ENCODE results near the gene CLUH. TPM values are rescaled to one million over a fixed set of nuclear protein-coding genes. Genes with fewer than 3 reads are reported as not detected.

CLUH gene
- total RNA-seq, 1 donor from 2014 or later: 115 TPM

DNA sequence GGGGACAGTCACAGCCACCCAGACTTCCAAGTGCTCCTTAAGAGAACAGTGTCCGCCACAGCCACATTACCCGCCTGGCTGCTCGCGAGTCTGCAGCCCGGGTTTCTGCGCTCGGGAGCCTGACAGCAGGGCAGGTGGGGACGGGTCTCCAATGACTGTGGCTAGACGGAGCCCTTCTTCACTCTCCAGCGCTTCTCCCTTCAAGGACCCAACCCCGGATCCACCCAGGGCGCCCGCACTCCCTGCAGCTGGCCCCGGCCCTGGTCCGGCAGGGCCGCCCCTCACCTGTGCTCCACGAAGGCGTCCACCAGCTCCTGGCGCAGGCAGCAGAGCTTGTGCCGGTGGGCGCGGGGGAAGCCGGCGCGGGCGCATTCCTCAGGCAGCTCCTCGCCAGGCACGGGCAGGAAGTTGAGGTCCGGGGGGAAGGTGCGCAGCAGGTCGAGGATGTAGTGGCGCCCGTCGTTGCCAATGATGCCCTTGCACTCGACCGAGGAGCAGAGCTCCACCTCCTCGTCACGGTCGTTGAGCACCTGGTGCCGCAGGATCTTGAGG, 13.9 kb downstream of the CLUH start:
- Mint-ChIP-seq H3K36me3 (ENCODE audit: low read depth) (peaks cover 69% of the 10 kb centered on the region), H3K27me3 (no peaks in the 10 kb centered on the region), H3K9me3 (no peaks in the 10 kb centered on the region), H3K27ac (no peak overlapping the region), H3K4me1 (peaks cover 2% of the 10 kb centered on the region), H3K4me3 (no peak overlapping the region)
- DNase-seq (no peak), ATAC-seq (ENCODE audit: low read depth) (no peak)
- intact Hi-C loops (cut with micrococcal nuclease): no loop called here
- TF ChIP-seq, protein P1, sequence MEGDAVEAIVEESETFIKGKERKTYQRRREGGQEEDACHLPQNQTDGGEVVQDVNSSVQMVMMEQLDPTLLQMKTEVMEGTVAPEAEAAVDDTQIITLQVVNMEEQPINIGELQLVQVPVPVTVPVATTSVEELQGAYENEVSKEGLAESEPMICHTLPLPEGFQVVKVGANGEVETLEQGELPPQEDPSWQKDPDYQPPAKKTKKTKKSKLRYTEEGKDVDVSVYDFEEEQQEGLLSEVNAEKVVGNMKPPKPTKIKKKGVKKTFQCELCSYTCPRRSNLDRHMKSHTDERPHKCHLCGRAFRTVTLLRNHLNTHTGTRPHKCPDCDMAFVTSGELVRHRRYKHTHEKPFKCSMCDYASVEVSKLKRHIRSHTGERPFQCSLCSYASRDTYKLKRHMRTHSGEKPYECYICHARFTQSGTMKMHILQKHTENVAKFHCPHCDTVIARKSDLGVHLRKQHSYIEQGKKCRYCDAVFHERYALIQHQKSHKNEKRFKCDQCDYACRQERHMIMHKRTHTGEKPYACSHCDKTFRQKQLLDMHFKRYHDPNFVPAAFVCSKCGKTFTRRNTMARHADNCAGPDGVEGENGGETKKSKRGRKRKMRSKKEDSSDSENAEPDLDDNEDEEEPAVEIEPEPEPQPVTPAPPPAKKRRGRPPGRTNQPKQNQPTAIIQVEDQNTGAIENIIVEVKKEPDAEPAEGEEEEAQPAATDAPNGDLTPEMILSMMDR (IDR thresholded peaks at IDR 0.05): no peak
- POLR2A ChIA-PET: interaction anchor here (0.6 kb wide), 1 partner anchor 964 kb away, joined by 3 read pairs; no protein-coding TSS in a partner anchor
- CTCF ChIA-PET: no interaction called here

DNA sequence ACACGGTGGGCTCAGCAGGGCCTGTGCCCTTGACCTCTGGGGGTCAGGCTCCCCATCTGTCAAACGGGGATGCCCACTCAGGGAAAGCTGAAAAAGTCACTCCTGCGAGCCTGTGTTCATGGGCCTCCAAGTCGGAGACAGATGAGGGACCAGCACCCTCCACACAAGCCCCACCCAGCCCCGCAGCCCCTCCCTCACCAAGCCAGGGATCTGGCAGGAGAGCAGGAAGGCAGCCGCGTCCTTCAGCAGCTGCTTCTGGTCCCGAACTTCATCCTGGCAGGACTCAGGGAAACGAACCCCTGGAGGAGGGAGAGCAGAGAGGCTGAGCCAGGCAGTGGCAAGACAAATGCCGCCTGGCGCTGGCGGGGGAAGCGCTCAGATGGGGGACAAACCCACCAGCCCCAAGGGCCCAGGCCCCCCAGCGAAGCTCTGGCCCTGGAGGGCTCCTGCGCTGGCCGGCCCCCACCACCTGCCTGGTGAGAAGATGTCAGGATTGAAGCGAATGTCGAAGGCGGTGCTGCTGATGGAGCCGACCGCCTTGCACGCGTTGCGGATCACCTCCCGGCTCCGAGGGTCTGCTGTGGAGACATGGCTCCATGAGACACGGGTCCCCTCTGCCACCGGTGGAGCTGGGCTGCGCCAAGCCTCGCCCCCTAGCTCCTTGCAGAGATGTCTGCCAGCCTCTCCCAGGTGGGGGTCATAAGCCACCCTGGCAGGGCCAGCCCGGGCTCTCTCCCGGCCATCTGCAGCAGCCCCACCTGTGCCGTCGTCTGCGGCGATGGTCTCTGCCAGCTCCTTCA, 15.4 kb downstream of the CLUH start:
- no peak for ATAC-seq (ENCODE audit: low read depth)
- Mint-ChIP-seq H3K36me3 (ENCODE audit: low read depth) (peaks cover 58% of the 10 kb centered on the region), H3K27ac (no peak overlapping the region), H3K4me3 (no peak overlapping the region), H3K4me1 (peaks cover 2% of the 10 kb centered on the region), H3K27me3 (no peaks in the 10 kb centered on the region), H3K9me3 (no peaks in the 10 kb centered on the region)
- peak; percentile 9 for DNase-seq
- intact Hi-C loops (cut with micrococcal nuclease): no loop called here
- ChIA-PET POLR2A (no interaction called here), CTCF (no interaction called here)
- TF ChIP-seq, protein P1 (IDR thresholded peaks at IDR 0.05): no peak

DNA sequence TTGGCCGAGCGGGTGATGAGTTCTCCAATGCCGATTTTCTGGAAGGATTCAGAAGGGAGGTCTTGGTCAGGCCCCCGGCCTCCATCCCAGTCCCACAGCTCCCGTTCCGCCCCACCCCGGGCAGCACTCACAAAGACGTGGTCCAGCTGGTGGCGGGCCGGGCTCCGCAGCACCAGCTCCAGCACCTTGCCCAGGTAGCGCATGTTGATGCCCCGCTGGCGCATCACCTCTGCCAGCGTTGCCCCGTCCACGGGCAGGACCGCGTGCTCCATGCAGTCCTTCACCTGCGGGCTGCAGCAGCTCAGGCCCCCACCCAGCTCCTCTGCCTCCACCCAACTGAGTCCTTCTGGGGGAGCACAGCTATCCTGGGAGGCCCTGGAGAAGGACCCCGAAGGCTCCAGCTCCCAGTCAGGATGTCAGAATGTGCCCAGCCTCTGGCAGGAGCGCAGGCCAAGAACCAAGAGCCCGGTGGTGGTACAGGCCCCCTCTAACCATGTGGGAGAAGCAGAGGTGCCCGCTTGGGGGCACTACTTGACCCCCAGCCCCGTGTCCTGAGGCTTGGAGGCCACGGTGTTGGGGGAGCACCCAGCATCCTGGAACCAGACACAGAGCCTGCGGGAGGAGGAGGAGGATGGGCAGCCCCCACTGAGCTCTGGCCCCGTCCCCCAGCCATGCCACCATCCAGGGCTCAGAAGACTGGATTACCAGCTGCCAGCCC, 16.2 kb downstream of the CLUH start:
- ChIA-PET CTCF (interaction anchor here (0.6 kb wide), 1 partner anchor 370 kb away, joined by 4 read pairs; no protein-coding TSS in a partner anchor), POLR2A (interaction anchor here (0.6 to 0.9 kb wide), 2 partner anchors 38 to 114 kb away, joined by 4 to 5 read pairs; no protein-coding TSS in a partner anchor)
- TF ChIP-seq, protein P1 (IDR thresholded peaks at IDR 0.05): no peak
- intact Hi-C loops (cut with micrococcal nuclease): no loop called here
- Mint-ChIP-seq H3K4me3 (no peak overlapping the region), H3K4me1 (peaks cover 2% of the 10 kb centered on the region), H3K27me3 (no peaks in the 10 kb centered on the region), H3K9me3 (no peaks in the 10 kb centered on the region), H3K27ac (no peak overlapping the region), H3K36me3 (ENCODE audit: low read depth) (peaks cover 57% of the 10 kb centered on the region)
- DNase-seq: no peak
- no peak for ATAC-seq (ENCODE audit: low read depth)

DNA sequence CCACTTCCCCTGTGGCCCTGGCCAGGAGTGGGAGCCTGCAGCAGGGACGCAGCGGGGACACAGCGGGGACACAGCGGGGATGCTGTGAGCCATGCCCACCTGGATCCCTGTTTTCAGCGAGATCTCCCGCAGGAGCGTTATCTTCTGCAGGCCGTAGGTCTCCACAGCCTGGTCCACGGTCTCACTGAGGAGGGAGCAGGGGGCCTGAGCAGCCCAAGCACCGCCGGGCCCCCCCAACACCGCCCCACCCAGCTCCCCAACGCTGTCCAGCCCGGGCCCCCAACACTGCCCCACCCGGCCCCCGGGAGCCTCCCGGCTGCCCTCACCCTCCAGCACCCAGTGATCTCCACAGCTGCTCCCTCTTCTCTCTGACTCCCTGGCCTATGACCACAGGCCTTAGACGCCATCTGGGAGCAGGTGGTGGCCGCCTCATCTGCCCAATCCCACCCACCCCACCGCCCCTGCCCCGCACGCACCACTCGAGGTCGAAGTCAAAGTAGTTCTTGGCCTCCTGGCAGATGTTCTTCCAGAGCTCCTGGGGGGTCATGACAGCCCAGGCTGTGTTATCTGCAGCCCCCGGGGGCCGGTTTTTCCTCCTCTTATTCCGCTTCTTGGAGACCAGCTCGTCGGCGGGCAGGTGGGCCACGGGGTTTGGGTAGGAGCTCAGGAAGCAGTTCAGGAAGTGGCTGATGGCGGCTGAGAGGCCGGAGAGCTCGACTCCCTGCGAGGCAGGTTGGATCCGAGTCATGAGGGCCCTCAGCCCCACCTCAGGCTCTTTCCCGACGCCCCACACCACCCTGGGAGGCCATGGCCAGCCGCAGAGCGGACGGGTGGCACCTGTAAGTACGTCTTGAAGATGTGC, 17.0 kb downstream of the CLUH start:
- intact Hi-C loops (cut with micrococcal nuclease): no loop called here
- Mint-ChIP-seq H3K4me1 (peaks cover 2% of the 10 kb centered on the region), H3K4me3 (no peak overlapping the region), H3K27me3 (no peaks in the 10 kb centered on the region), H3K9me3 (no peaks in the 10 kb centered on the region), H3K36me3 (ENCODE audit: low read depth) (peaks cover 50% of the 10 kb centered on the region), H3K27ac (no peak overlapping the region)
- ATAC-seq (ENCODE audit: low read depth): no peak
- TF ChIP-seq, protein P1 (IDR thresholded peaks at IDR 0.05): no peak
- ChIA-PET POLR2A (interaction anchor here (0.6 to 1.0 kb wide), 3 partner anchors 13 to 113 kb away, joined by 3 to 5 read pairs (median 4); no protein-coding TSS in a partner anchor), CTCF (interaction anchor here (0.6 kb wide), 1 partner anchor 369 kb away, joined by 4 read pairs; no protein-coding TSS in a partner anchor)
- no peak for DNase-seq

All from activated B cell treated with CpG ODN at 0.5 μM for 24 hours (primary cell).